Chondrocyte (in vitro differentiated cells): ENCODE measurements around the gene ZSCAN5A. TPM values are rescaled to one million over a fixed set of nuclear protein-coding genes. Genes with fewer than 3 reads are reported as not detected.
"Not testable (repeated sequence)": the region's sequence is repeated elsewhere in the genome, so short reads cannot be mapped to it uniquely, and the experiment has no call there.

Source experiments
- DNase-seq: peaks from one replicate; pipeline ENCODE4 v3.0.0; 2021; ENCODE audit warnings: mixed read lengths, low spot score
- H3K27ac Mint-ChIP-seq: one replicate; pipeline ENCODE4 v1.8.0; 2021; ENCODE audit warnings: mild to moderate bottlenecking, moderate library complexity, mixed read lengths; ENCODE audit not compliant: unreplicated experiment
- H3K27me3 Mint-ChIP-seq: 2 replicates; pipeline ENCODE4 v1.8.0; 2021; ENCODE audit warnings: low read depth, mixed read lengths
- H3K36me3 Mint-ChIP-seq: 2 replicates; pipeline ENCODE4 v1.8.0; 2021; ENCODE audit warnings: low read depth, mixed read lengths
- H3K4me1 Mint-ChIP-seq: 2 replicates; pipeline ENCODE4 v1.8.0; 2021; ENCODE audit warnings: low read depth, mild to moderate bottlenecking, mixed read lengths
- H3K4me3 Mint-ChIP-seq: one replicate; pipeline ENCODE4 v1.8.0; 2021; ENCODE audit warnings: mild to moderate bottlenecking, moderate library complexity, mixed read lengths; ENCODE audit not compliant: unreplicated experiment
- H3K9me3 Mint-ChIP-seq: 2 replicates; pipeline ENCODE4 v1.8.0; 2021; ENCODE audit warnings: low read depth, mixed read lengths
- CTCF ChIP-seq: fragments of 200-600 bp; sonication (generic); IDR thresholded peaks from 2 replicates; pipeline ENCODE4 v1.5.0; 2021; ENCODE audit warnings: antibody characterized with exemption, mild to moderate bottlenecking, moderate library complexity
- total RNA-seq: library from RNA; stranded (reverse); gene quantifications from 3 replicates; pipeline ENCODE4 v1.2.1, GENCODE V29; 2021

The ZSCAN5A gene
- total RNA-seq, 1 donor from 2014 or later, result 1.5 TPM

GRCh38 chr19:56258272-56258671 lies 56.4 kb downstream of the ZSCAN5A start:
- Mint-ChIP-seq H3K27ac (no peak overlapping the region), H3K36me3 (no peaks in the 10 kb centered on the region), H3K27me3 (no peaks in the 10 kb centered on the region), H3K4me1 (no peaks in the 10 kb centered on the region), H3K4me3 (no peak overlapping the region), H3K9me3 (no peaks in the 10 kb centered on the region)
- no peak for TF ChIP-seq CTCF
- no peak for DNase-seq

GRCh38 chr19:56253737-56254136 lies 60.9 kb downstream of the ZSCAN5A start:
- H3K4me3 Mint-ChIP-seq, result no peak overlapping the region
- no peak for DNase-seq
- H3K36me3 Mint-ChIP-seq, result no peaks in the 10 kb centered on the region
- no peaks in the 10 kb centered on the region for H3K27me3 Mint-ChIP-seq
- H3K4me1 Mint-ChIP-seq, result no peaks in the 10 kb centered on the region
- H3K9me3 Mint-ChIP-seq, result peaks cover 10% of the 10 kb centered on the region
- TF ChIP-seq CTCF, result peak; percentile 80
- H3K27ac Mint-ChIP-seq, result no peak overlapping the region

DNA sequence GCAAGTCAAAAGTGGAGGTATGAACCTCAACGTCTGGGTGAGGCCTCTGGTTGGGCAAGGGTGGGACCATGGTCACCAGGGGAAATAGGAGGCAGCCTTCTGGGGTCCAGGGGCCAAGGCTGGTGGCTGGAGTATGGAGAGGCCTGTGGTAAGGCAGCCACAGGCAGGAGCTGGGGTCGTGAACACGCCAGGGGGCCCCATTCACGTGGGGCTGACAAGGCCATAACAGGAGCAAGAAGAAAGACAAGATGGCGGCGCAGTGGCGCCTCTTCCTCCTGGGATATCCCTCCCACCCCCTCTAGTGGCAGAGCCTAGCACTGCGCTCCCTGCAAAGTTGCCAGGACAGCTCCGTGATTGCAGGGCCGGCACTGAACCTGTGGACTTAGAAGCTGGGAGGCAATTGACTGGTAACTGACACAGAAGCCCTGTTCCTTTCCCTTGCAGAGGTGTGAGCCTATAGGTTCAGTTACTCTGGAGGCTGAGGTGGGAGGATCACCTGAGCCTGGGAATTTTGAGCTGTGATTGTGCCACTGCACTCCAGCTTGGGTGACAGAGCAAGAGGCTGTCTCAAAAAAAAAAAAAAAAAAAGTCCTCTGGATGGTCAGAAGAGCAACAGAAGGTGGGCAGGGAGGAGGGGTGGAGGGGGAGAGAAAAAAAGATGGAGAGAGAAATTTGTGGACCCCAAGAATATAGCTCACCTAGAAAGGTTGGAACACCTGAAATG lies 61.8 kb downstream of the ZSCAN5A start:
- H3K4me3 Mint-ChIP-seq, result no peak overlapping the region

DNA sequence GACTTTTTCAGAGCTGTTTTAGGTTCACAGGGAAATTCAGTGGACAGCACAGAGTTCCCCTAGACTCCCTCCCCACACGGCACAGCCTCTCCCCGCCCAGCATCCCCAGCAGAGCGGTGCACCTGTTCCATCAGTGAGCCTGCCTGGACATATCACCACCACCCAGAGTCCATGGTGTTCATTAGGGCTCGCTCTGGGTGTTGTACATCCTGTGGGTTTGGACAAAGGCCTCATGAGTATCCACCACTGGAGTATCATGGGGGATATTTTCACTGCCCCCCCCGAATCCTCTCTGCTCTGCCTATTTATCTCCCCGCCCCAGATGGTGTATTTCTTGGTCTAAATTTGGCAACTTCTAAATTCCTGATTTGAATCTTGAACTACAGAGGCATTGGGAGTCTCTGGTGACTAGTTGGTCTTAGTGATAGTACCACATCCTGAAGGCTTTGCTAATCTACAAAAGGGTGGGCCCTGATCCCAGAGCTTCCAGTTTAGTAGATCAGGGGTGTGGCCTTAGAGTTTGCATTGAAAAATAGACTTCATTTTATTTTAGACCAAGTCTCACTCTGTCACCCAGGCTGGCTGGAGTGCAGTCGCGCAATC lies 65.8 kb downstream of the ZSCAN5A start:
- H3K9me3 Mint-ChIP-seq, result peaks cover 14% of the 10 kb centered on the region
- H3K36me3 Mint-ChIP-seq, H3K27ac Mint-ChIP-seq, H3K4me1 Mint-ChIP-seq, H3K4me3 Mint-ChIP-seq, DNase-seq, H3K27me3 Mint-ChIP-seq: not testable (repeated sequence)

More for the DNA sequence above, 61.8 kb downstream of the ZSCAN5A start:
- Mint-ChIP-seq H3K4me1 (no peaks in the 10 kb centered on the region), H3K9me3 (peaks cover 10% of the 10 kb centered on the region), H3K27ac (no peak overlapping the region), H3K36me3 (no peaks in the 10 kb centered on the region), H3K27me3 (no peaks in the 10 kb centered on the region)
- DNase-seq, result no peak
- peak; percentile 78 for TF ChIP-seq CTCF

DNA sequence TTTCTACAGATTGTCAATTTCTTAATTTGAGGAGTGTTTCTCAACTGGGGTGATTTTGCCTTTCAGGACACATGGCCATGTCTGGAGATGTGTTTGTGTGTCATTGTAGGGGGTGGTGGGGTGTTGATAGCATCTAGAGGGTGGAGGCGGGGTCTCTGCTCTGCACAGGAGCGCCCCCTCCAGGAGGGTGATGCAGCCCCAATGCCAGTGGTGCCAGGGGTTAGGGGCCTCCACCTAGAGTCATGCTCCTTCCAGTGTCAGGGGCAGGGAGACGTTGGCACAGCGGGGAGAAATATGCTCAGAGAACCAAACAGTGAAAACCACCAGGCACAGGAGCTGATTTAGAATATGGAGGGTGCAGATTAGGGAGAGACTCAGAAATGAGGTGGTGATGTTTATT lies 68.9 kb downstream of the ZSCAN5A start:
- H3K27ac Mint-ChIP-seq, result not testable (repeated sequence)

GRCh38 chr19:56245121-56245740 lies 69.4 kb downstream of the ZSCAN5A start:
- Mint-ChIP-seq H3K36me3 (no peaks in the 10 kb centered on the region), H3K9me3 (peaks cover 15% of the 10 kb centered on the region), H3K27ac (no peak overlapping the region), H3K4me3 (no peak overlapping the region), H3K27me3 (no peaks in the 10 kb centered on the region), H3K4me1 (no peaks in the 10 kb centered on the region)
- no peak for TF ChIP-seq CTCF
- DNase-seq, result no peak

More for the DNA sequence above, 68.9 kb downstream of the ZSCAN5A start:
- peaks cover 13% of the 10 kb centered on the region for H3K9me3 Mint-ChIP-seq
- H3K4me3 Mint-ChIP-seq, DNase-seq, H3K4me1 Mint-ChIP-seq, H3K36me3 Mint-ChIP-seq, H3K27me3 Mint-ChIP-seq: not testable (repeated sequence)
